ENCODE results near the gene CALB2.

CALB2 gene

DNA sequence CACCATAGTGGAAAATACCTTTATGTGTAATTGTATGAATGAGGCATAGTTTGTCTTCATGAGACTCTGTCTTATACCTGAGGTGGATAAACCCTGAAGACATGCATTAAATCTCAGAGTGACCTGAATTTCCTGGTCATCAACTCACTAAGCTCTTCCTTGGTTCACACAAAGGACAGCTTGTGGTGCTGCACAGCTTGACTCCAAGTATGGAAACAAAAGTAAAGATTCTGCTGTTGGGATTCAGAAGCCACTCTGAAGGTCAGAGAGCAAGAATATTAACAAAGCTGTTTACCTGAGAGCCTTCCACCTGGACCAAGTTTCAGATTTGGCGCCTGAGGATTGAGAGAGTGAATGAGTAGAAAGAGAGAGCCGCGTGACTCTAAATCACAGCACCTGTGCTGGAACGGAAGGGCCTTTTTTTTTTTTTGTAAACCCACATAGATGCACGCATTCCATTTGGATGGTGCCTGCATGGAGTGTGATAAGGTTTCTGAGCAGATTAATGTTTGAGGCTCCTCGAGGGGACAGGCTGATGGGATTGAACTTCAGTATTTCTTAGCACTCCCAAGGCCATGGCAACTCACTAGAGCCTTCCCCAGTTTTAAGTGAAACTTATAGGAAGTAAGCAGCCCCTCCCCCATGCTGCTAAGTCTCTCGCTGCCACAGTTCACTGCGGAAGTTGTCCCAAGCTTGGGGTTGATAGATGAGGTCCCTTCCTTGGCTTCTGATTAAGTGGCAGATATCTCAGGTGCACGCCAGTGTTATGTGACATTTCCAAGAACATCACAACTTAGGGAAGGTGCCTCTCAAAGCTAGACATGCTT is 28.7 kb downstream of the CALB2 start:
- DNase-seq (ENCODE audit: low read depth) = no peak

DNA sequence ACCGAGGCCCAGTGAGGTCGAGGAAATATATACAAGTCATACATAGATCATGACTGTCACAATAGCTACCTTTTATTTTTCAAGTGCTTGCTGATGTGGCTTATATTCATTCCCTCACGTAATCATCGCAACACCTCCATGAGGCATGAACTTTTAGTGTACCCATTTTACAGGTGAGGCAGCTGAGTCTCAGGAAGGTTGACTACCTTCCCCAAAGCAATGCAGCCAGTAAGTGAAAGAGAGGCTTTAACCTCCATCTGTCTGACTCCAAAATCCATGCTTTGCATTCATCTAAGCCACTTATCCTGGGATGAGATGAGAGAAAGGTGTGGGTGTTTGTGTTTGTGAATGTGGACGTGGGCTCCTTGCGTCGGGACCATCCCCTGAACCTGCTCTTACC is 30.8 kb downstream of the CALB2 start:
- no peak for DNase-seq (ENCODE audit: low read depth)

DNA sequence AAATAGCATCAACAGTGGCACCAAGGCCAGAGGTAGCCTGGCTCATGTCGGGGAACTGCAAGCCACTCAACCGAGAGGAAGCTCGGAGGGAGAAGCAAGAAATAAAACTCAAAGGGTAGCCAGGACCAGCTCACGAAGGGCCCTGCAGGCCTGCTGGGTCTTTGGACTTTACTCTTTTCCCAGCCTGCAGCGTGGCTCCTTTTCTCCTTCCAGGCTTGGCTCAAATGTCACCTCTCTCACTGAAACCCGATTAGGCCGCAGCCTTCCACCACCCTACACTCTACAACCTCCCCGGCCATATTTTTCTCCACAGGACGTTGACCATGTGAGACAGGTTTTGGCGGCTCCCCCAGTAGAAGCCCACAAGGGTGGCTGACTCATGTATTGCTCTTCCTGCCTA is 38.1 kb downstream of the CALB2 start:
- DNase-seq (ENCODE audit: low read depth) = no peak

DNA sequence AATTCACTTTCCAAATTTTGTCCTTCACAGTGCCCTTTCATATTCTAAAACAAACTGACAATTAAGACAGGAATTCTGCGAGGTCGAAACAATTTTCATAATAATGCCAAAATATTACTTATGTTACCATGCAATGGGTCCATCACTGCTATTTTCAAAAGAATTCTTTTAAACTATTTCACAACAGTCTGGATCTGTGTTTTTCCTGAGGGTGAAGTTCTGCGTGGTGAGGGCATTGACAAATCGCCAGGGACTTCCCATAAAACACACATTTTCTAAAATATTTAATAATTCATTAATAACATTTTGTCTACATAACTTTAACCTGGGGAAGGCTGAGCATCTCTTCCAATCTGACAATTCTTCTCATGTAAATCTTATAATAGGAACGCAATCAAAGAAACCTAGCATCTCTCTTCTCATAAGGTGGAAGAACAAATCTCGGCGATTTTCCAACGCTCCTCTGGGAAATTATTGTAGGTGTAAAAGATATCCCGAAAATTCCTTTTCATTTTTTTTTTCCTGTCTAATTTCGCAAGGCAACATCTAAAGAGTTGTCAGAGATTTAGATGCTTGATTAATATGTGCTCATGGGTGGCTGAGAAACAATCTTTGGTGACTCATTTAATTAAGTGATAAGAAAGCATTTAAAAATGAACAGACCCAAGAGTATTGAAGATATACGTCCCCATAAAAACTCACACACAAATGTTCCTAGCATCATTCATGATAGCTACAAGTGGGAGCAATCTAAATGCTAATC is 41.5 kb downstream of the CALB2 start:
- DNase-seq (ENCODE audit: low read depth) = no peak

DNA sequence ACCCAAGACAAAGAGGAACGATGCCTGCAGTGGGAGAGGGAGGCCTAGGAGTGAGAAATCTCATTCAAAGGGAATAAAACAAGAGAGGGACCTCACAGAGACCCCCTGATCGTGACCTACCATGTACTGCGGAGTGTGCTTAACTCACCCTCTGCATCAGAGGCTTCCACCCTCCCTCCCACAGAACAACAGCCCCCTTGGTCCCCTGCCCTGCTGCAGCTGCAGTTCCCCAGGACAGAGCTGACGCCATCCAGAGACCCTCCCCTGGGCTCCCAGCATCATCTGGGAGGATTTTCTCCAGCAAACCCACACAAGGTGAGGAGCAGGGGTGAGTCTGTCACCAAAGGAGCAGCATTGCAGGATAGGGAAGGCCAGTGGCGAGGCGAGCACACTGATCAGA is 43.5 kb downstream of the CALB2 start:
- DNase-seq (ENCODE audit: low read depth) = no peak

DNA sequence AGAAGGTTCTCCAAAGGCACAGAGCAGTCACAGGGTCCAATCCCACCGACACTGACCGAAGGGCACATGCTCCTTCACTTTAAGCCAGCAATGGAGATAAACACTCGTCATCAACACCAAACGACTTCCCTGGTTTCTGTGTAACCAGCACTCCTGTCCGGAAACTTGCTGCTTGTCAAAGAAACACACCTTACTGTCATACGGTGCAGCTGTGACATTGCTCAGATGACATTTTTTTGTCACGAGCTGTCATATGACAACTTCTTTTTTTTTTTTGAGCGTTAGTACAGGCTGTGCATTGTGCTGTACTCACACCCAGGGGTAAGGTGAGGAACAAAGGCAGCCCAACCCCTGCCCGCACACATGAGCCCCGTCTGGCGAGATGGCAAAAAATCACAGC is 44.2 kb downstream of the CALB2 start:
- DNase-seq (ENCODE audit: low read depth) = no peak

DNA sequence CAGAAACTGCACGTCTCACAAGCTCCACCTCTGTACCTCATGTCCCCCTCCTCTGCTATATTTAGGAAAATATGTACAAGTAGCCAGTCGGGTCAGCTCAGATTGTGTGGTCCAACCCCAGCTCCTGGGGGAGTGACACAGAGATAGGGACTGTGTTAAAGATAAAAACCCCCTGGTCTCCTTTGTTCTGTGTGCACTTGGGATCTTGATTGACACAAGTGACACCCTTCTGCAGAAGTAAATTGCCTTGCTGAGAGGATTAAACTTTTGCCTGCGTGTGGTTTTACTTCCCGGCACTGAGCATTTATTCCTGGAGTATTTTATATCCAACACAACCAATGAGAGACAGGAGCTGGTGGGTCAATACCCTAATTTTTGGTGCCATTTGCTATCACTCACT is 45.8 kb downstream of the CALB2 start:
- DNase-seq (ENCODE audit: low read depth) = no peak

DNA sequence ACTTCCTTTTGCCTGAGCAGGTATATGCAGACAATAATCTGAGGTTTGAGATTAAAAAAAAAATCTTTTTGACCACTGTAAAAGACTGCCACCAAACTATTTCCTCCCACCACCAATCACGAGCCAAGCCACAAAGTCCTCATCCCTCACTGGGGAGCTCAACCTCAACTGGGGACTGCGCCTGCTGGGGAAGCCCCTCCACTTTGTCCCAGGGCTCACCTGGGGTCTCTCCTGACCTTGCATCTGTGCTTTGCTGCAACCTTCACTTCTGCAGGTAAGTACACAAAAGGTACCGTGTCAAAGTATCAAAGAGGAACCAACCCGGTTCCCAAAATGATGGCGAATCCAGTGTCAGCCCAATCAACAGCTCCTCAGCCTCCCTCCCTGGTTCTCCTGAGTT is 47.8 kb downstream of the CALB2 start:
- DNase-seq (ENCODE audit: low read depth) = no peak

DNA sequence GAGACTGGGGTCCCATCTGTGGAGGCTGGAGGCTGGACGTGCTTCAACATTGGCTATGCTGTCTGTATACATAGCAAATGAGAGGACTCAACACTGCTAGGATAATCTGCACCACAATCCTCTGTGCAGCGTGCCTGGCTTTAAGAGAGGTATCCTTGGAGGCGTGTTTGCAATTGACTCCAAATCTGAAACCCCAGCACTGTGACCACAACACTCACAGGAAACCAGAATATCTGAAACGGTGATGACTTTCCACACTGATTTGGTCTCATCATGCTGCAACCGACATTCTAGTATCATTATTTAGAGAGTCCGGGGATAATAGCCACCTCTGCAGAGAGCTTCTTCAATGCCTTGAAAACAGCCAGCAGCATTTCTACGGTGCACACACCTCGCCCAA is 48.2 kb downstream of the CALB2 start:
- DNase-seq (ENCODE audit: low read depth) = no peak

DNA sequence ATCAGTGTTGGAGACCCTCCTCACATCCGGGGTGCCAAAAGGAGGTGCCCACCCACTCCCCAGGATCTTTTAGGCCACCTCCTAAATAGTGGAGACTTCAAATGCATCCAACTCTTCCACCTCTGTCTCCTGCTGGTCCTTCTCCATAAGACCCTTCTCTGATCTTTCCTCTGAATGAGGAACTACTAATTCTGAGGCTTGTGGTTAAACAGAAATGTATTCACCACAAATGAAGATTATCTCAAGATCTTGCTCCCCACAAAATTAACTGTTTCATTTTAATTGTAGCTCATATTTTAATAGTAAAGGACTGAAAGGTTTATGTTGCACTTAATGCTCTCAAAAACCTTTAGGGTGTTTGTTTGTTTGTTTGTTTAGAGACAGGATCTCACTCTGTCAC is 49.2 kb downstream of the CALB2 start:
- no peak for DNase-seq (ENCODE audit: low read depth)

DNA sequence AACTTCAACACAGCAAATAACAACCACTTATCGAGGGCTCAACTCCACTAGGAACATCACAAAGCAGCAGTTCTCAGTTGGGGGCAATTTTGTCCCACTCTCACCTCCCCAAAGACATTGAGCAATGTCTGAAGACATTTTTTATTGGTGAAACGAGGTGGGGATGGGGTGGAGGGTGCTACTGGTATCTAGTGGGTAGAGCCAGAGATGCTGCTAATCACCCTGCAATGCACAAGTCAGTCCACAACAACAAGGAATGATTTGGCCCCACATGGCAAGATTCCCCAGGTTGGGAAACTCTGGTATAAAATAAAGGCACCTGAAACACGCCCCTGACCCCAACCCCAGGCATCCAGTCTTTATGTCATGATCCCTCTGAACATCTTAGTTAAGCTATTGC is 50.0 kb downstream of the CALB2 start:
- no peak for DNase-seq (ENCODE audit: low read depth)

DNA sequence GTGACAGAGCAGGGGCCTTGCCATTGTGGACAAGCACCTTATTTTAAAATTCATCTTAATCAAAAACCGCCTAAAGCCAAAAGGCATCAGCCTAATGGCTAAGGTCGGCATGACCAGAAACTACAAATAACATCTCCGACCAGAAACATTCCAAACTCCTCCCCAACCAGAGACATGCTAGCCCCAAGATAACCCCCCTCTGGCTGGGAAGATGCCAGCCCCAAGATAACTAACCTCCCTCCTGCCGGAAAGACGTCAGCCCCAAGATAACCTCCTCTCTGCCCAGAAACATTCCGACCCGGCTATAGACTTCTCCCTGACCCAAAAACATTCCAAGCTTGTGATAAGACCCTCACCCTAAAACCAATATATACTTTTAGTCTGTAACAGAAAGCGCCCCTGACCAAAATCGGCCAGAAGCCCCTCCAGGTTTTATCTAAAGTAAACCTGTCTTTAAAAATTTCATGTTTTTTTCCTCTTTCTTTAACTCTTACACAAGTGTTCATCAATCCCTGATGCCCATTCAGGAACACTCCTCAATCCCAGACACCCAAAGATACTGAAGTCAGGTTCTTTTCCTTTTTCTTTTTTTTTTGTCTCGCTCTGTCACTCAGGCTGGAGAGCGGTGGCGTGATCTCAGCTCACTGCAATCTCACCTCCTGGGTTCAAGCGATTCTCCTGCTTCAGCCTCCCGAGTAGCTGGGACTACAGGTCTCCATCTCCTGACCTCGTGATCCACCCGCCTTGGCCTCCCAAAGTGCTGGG is 50.7 kb downstream of the CALB2 start:
- no peak for DNase-seq (ENCODE audit: low read depth)

DNA sequence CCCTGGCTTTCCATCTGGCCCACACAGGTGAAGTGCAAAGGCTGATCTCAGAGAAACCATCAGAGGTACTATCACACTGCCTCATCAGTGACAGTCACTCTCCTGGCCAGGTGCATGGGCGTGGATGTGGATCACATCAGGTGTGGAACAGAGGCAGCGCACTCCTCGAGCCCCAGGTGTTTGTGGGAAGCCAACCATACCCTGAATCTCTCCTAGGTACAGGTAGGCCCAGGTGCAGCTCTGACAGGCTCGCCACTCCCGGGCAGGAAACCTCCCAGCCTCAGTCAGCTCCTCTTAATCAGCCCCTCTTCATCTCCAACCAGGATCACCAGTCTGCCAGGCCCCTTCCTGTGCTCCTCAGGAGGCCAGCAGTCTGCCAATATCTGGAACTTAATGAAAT is 51.6 kb downstream of the CALB2 start:
- no peak for DNase-seq (ENCODE audit: low read depth)

DNA sequence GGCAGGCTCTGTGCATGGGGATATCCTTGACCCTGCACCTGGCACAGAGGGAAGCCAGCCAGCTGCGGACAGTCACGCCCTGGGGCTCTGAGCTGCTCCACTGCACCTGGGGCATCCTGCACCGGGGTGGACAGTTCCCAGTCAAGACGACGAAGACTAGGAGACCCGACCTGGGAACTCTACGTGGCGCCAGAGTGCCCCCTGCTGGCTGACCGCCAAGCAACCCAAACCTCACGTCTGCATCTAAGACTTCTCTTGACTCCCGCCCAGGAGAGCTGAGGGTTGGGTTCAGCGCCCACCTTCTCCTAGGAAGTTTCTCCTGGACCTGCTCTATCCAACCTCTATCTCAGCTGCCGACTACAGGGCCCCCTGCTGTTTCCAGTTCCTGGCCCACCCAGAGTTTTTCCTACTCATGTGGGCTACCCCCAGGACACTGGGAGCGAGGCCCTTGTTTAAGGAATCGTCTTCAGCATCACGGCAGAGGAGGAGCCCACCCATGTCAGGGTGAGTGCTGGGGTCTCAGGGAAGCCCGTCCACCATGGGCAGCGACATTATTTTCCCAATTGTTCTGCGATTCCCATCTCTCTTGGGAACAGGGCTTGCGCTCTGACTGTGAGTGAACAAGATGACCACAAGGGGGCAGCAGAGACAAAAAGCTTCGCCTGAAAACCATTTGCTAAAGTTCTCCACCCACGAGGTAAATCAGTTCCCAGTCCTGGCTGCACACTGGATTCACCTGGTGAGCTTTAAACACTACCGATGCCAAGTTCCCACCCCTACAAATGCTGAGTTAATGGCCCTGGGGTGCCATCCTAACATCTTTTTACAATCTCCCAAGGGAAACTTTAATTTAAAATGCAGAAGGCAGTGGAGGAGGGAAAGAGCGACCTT is 54.0 kb downstream of the CALB2 start:
- no peak for DNase-seq (ENCODE audit: low read depth)

DNA sequence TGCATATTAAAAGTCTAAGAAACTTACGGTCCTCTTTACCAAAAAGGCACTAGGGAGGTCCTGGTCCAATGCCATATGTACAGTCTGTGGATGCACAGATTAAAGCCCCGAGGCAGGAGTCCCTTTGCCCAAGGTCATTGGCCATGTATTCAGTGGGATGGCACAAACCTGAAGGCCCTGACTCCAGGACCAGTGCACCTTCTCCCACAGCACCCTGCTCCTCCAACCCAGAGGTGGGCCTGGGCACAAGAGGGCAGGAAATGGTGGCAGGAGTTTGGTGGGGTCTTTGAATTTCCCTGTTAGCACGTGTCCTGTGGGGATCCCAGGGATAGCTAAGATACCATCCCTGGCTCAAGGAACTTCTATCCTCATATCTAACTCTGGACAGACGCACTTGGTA is 54.8 kb downstream of the CALB2 start:
- no peak for DNase-seq (ENCODE audit: low read depth)

DNA sequence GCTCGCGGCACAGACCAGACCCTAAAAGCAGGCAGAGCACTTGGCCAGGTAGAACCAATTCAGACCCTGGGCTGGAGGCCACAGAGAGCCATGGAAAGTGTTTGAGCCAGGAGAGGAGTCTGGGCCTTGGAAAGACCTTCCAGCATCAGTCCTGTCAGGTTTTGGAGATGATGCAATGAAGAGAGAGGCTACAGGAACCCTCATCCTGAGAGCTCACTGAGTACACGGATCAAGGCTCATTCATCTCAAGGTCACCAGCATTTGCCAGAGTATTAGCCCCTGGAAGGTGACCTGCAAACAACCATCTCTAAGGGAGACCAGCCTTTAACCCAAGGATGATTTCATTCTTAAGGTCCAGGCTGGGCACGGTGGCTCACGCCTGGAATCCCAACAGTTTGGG is 55.5 kb downstream of the CALB2 start:
- no peak for DNase-seq (ENCODE audit: low read depth)

DNA sequence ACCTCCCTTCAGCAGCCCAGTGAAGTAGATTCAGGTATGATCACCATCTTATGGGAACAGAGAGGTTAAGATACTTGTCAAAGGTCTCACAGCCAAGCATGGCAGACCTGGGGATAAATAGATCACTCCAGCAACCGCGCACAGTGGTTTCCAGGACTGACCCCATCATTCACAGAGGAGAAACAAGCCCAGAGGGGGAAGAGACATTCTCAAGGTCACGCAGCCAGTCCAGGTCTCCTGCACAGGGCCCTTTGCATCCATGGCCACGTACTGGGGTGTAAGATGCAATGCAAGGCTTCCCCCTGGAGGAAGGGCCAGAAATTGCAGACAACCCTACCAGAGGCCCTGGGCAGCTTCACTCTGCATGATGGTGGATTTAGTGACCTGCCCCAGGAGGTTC is 63.4 kb downstream of the CALB2 start:
- no peak for DNase-seq (ENCODE audit: low read depth)

DNA sequence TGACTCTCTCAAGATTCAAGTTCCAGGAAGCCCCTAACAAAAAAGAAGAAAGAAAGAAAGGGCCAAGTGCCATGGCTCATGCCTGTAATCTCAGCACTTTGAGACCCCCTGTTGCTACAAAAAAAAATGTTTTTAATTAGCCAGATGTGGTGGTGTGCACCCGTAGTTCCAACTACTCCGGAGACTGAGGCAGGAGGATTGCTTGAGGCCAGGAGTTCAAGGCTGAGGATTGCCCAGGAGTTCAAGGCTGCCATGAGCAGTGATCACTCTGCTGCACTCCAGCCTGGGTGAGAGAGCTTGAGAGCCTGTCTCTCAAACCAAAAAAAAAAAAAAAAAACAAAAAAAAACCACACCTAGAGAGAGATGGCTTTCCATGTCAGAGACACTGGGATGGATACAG is 64.5 kb downstream of the CALB2 start:
- no peak for DNase-seq (ENCODE audit: low read depth)

DNA sequence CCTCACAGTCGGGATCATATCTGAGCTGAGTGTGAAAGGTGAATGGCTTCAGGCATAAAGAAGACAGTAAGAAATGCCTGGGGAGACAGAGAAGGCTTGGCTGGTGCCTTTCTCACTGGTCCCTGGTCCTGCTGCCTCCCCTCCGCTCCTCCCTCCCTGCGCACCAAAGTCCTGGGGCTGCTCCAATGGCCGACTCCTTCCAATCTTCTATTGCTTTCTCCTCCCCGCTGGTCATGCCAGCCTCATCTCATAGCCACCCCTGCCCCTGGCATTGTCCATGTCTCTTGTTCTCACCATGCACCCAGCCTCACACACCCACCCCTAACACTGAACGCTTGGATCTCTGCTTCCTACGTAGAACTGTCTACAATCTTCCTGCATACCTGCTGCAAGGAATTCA is 65.3 kb downstream of the CALB2 start:
- no peak for DNase-seq (ENCODE audit: low read depth)

DNA sequence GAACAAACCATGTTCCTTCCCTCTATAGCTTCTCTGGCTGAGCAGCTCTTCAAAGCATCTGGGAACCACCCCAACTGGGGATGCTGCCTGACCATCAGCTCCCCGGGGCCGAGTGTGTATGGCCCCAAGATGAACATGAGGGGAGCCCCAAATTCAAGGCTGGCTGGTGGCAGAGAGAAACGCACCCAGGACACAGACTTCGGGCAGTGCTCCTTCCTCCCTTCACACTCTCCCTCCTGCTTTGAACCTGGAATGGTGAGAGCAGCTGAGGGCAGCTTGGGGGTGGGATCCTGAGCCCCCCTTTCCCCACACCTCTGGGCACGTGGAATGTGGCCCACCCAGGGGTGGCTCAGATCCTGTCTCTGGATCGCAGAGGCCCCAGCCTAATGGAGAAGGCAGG is 66.1 kb downstream of the CALB2 start:
- DNase-seq (ENCODE audit: low read depth) = no peak

DNA sequence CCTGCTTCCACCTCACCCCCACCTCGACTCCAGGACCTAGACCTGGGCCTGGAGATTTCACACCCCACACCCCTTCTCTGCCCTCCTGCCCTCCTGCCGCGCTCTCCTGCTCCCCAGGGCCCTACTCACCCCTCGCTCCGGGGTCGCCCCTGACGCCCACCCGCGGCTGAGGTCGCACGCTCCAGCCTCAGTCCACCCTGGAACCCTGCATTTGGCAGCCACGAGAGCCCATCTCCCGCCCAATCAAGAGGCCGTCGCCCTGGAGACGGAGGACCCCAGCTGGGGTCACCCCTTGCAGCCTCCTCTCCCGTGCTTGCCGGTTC is 67.2 kb downstream of the CALB2 start:
- no peak for DNase-seq (ENCODE audit: low read depth)
